IMR-90 (cell line): ENCODE results near the gene NDEL1. TPM values are rescaled to one million over a fixed set of nuclear protein-coding genes. Genes with fewer than 3 reads are reported as not detected.

Experiments
- ATAC-seq: fragments of 200-7000 bp; cut with Tn5 transposase; 2 replicates; pipeline ENCODE4 v1.9.1; 2020; ENCODE audit warnings: low read depth, mild to moderate bottlenecking, moderate library complexity
- BruUV-seq: library from RNA; stranded (reverse); fragments of 400-500 nt; replicated peaks from 2 replicates; lab custom pipeline; 2021; lab: Mats Ljungman, UMichigan
- CTCF ChIA-PET: fragments of 300-600 bp; formaldehyde crosslinking; extraction: SDS; loops from one replicate; lab custom pipeline; 2021; ENCODE audit warnings: antibody characterized with exemption; lab: Yijun Ruan, JAX
- POLR2A ChIA-PET: fragments of 300-600 bp; sonication (Branson Sonifier 250); formaldehyde crosslinking; loops from one replicate; lab custom pipeline; 2022; ENCODE audit warnings: antibody characterized with exemption; ENCODE audit not compliant: unreplicated experiment; lab: Charles Lee
- DNase-seq: peaks from one replicate; pipeline ENCODE4 v3.0.0; 2013
- H2AFZ ChIP-seq: replicated peaks from 2 replicates; pipeline ENCODE3; 2013; ENCODE audit warnings: low read length, mild to moderate bottlenecking; ENCODE audit not compliant: poor library complexity
- H2AK5ac ChIP-seq: 2 replicates; pipeline ENCODE4 v1.6.1; 2013; ENCODE audit warnings: low read depth, low read length, inconsistent platforms
- H2AK9ac ChIP-seq: replicated peaks from 2 replicates; pipeline ENCODE3; 2013; ENCODE audit warnings: mild to moderate bottlenecking, low read depth, low read length, moderate library complexity; ENCODE audit not compliant: poor library complexity
- H2BK120ac ChIP-seq: 2 replicates; pipeline ENCODE4 v1.6.1; 2013; ENCODE audit warnings: low read depth, low read length, inconsistent platforms
- H2BK15ac ChIP-seq: 3 replicates; pipeline ENCODE4 v1.6.1; 2013; ENCODE audit warnings: low read depth, low read length, inconsistent platforms
- H2BK20ac ChIP-seq: 2 replicates; pipeline ENCODE4 v1.6.1; 2013; ENCODE audit warnings: low read depth, mild to moderate bottlenecking, inconsistent platforms, low read length, moderate library complexity
- H2BK5ac ChIP-seq: 2 replicates; pipeline ENCODE4 v1.6.1; 2013; ENCODE audit warnings: mild to moderate bottlenecking, low read depth, low read length, inconsistent platforms; ENCODE audit not compliant: poor library complexity, severe bottlenecking
- H3K14ac ChIP-seq: replicated peaks from 2 replicates; pipeline ENCODE4 v1.6.1; 2013; ENCODE audit warnings: low read depth, low read length, inconsistent platforms
- H3K18ac ChIP-seq: 2 replicates; pipeline ENCODE4 v1.6.1; 2013; ENCODE audit warnings: low read depth, low read length, control low read depth
- H3K23ac ChIP-seq: 2 replicates; pipeline ENCODE4 v1.6.1; 2013; ENCODE audit warnings: low read depth, low read length, inconsistent platforms
- H3K27ac ChIP-seq: 2 replicates; pipeline ENCODE4 v1.5.1; 2013; ENCODE audit warnings: mild to moderate bottlenecking, control low read depth, low read length; ENCODE audit not compliant: insufficient read depth
- H3K27me3 ChIP-seq: 2 replicates; pipeline ENCODE4 v1.6.1; 2013; ENCODE audit warnings: low read length; ENCODE audit not compliant: control insufficient read depth, insufficient read depth
- H3K36me3 ChIP-seq: 2 replicates; pipeline ENCODE4 v1.6.1; 2013; ENCODE audit warnings: low read length, mixed read lengths; ENCODE audit not compliant: control insufficient read depth, insufficient read depth
- H3K4ac ChIP-seq: 2 replicates; pipeline ENCODE4 v1.6.1; 2013; ENCODE audit warnings: low read depth, low read length, inconsistent platforms
- H3K4me1 ChIP-seq: 2 replicates; pipeline ENCODE4 v1.6.1; 2013; ENCODE audit warnings: low read length, mixed read lengths; ENCODE audit not compliant: control insufficient read depth, insufficient read depth
- H3K4me2 ChIP-seq: 2 replicates; pipeline ENCODE4 v1.6.1; 2013; ENCODE audit warnings: low read depth, mild to moderate bottlenecking, control low read depth, low read length, moderate library complexity
- H3K4me3 ChIP-seq: 2 replicates; pipeline ENCODE4 v1.5.1; 2013; ENCODE audit warnings: low read depth, mild to moderate bottlenecking, control low read depth, low read length, moderate library complexity; ENCODE audit not compliant: insufficient read depth
- H3K56ac ChIP-seq: 2 replicates; pipeline ENCODE4 v1.6.1; 2013; ENCODE audit warnings: low read length, inconsistent platforms; ENCODE audit not compliant: insufficient read depth; ENCODE audit errors: extremely low read depth
- H3K79me1 ChIP-seq, 2 experiments: 2 replicates each; pipeline ENCODE4 v1.6.1; 2013; ENCODE audit warnings: low read length in 2 of 2, inconsistent platforms in 1 of 2, low read depth in 1 of 2
- H3K9ac ChIP-seq: 2 replicates; pipeline ENCODE4 v1.6.1; 2013; ENCODE audit warnings: low read depth, low read length, control low read depth
- H3K9me1 ChIP-seq: 2 replicates; pipeline ENCODE4 v1.6.1; 2013; ENCODE audit warnings: low read length, inconsistent platforms; ENCODE audit not compliant: insufficient read depth
- H3K9me3 ChIP-seq: 2 replicates; pipeline ENCODE4 v1.6.1; 2013; ENCODE audit warnings: low read length; ENCODE audit not compliant: control insufficient read depth, insufficient read depth
- H4K20me1 ChIP-seq: 2 replicates; pipeline ENCODE4 v1.6.1; 2013; ENCODE audit warnings: low read length, inconsistent platforms; ENCODE audit not compliant: insufficient read depth
- H4K5ac ChIP-seq: 2 replicates; pipeline ENCODE4 v1.6.1; 2013; ENCODE audit warnings: mild to moderate bottlenecking, low read depth, low read length, control low read depth
- H4K8ac ChIP-seq, 2 experiments: 2 replicates each; pipeline ENCODE4 v1.6.1; 2013; ENCODE audit warnings: low read depth in 2 of 2, low read length in 2 of 2, control low read depth in 1 of 2, inconsistent platforms in 1 of 2
- H4K91ac ChIP-seq: 2 replicates; pipeline ENCODE4 v1.6.1; 2013; ENCODE audit warnings: low read depth, low read length, inconsistent platforms; ENCODE audit not compliant: insufficient read depth
- CEBPB ChIP-seq: IDR thresholded peaks from 2 replicates; pipeline ENCODE4 v1.6.1; 2012; ENCODE audit warnings: low read depth, low read length, improper control_type of control experiment
- CHD1 ChIP-seq: IDR thresholded peaks from 2 replicates; pipeline ENCODE4 v1.6.1; 2012; ENCODE audit warnings: low read depth, low read length, improper control_type of control experiment
- CTCF ChIP-seq: conservative IDR thresholded peaks from 2 replicates; pipeline ENCODE4 v1.5.1; 2012; ENCODE audit warnings: mild to moderate bottlenecking, low read depth, low read length, improper control_type of control experiment
- ELK1 ChIP-seq: fragments of 150-350 bp; IDR thresholded peaks from 2 replicates; pipeline ENCODE4 v1.6.1; 2016; ENCODE audit warnings: low read depth, mild to moderate bottlenecking, low read length, moderate library complexity, borderline replicate concordance
- FOS ChIP-seq: fragments of 150-350 bp; IDR thresholded peaks from 2 replicates; pipeline ENCODE4 v1.6.1; 2016; ENCODE audit warnings: low read depth, low read length
- MAFK ChIP-seq: IDR thresholded peaks from 2 replicates; pipeline ENCODE4 v1.6.1; 2012; ENCODE audit warnings: low read depth, low read length, improper control_type of control experiment
- MAZ ChIP-seq: IDR thresholded peaks from 2 replicates; pipeline ENCODE4 v1.6.1; 2012; ENCODE audit warnings: low read depth, mild to moderate bottlenecking, low read length, improper control_type of control experiment, moderate library complexity, borderline replicate concordance
- MXI1 ChIP-seq: IDR thresholded peaks from 2 replicates; pipeline ENCODE4 v1.6.1; 2012; ENCODE audit warnings: low read depth, mild to moderate bottlenecking, low read length, moderate library complexity, borderline replicate concordance
- NFE2L2 ChIP-seq: fragments of 150-350 bp; IDR thresholded peaks from 2 replicates; pipeline ENCODE4 v1.6.1; 2016; ENCODE audit warnings: low read depth, mild to moderate bottlenecking, low read length
- POLR2A ChIP-seq: IDR thresholded peaks from 2 replicates; pipeline ENCODE4 v1.6.1; 2012; ENCODE audit warnings: mild to moderate bottlenecking, low read depth, low read length
- RAD21 ChIP-seq: IDR thresholded peaks from 2 replicates; pipeline ENCODE4 v1.6.1; 2012; ENCODE audit warnings: low read length, improper control_type of control experiment
- RCOR1 ChIP-seq: IDR thresholded peaks from 2 replicates; pipeline ENCODE4 v1.6.1; 2012; ENCODE audit warnings: mild to moderate bottlenecking, low read length, improper control_type of control experiment; ENCODE audit not compliant: insufficient replicate concordance
- RFX5 ChIP-seq: IDR thresholded peaks from 2 replicates; pipeline ENCODE4 v1.8.0; 2012; ENCODE audit warnings: low read depth, mild to moderate bottlenecking, low read length, moderate library complexity
- SMC3 ChIP-seq: fragments of 150-350 bp; IDR thresholded peaks from 2 replicates; pipeline ENCODE4 v1.6.1; 2016; ENCODE audit warnings: low read depth, mild to moderate bottlenecking, antibody characterized with exemption, low read length, moderate library complexity
- USF2 ChIP-seq: fragments of 150-350 bp; IDR thresholded peaks from 2 replicates; pipeline ENCODE4 v1.6.1; 2017; ENCODE audit warnings: mild to moderate bottlenecking, antibody characterized with exemption, low read length, low read depth
- WGBS, 2 experiments: methylation state at CpG; one replicate each; pipeline versions ENCODE4 v1.1.5 to v1.1.7; 2013; ENCODE audit warnings: missing lambda C conversion rate in 2 of 2; ENCODE audit not compliant: insufficient read length in 1 of 2; ENCODE audit errors: extremely low coverage in 2 of 2; 5-methylcytosine and 5-hydroxymethylcytosine counted together
- dilution Hi-C: fragments of 300-500 bp; cut with HindIII; formaldehyde crosslinking; loops from one replicate; pipeline ENCODE4 v1.14.3; 2018; ENCODE audit warnings: low sequenced_read_pairs; ENCODE audit not compliant: unreplicated experiment
- in situ Hi-C: fragments of 300-500 bp; cut with MboI; formaldehyde crosslinking; loops from 3 replicates; pipeline ENCODE4 v1.14.3; 2019; ENCODE audit warnings: low sequenced_read_pairs, inconsistent platforms, mixed read lengths
- intact Hi-C: fragments of 100-400 bp; cut with micrococcal nuclease; formaldehyde crosslinking; loops from 2 replicates; pipeline ENCODE4 v1.10.0; 2022
- polyA plus RNA-seq, 3 experiments: library from polyadenylated mRNA; depleted of rRNA; stranded (reverse); fragments of >200 nt; gene quantifications; 2 replicates each; pipeline ENCODE4 v1.2.3, GENCODE V29; 2012; ENCODE audit warnings: low replicate concordance in 1 of 3
- total RNA-seq: library from RNA; depleted of rRNA; stranded (reverse); fragments of >200 nt; gene quantifications from 2 replicates; pipeline ENCODE4 v1.2.3, GENCODE V29; 2012

NDEL1 gene
- total and polyA plus RNA-seq, 2 of the 4 experiments (the other 2 are of a cell fraction): 28.9 to 95.6 TPM

GRCh38 chr17:8393470-8394231 lies 42.0 kb upstream of the NDEL1 start:
- intact Hi-C loops: no loop called here
- Histone ChIP-seq H4K8ac (no peak overlapping the region), H3K9ac (no peak overlapping the region), H3K18ac (no peak overlapping the region), H3K79me1 (no peaks in the 10 kb centered on the region), H2BK120ac (no peak overlapping the region), H3K27me3 (peaks cover 25% of the 10 kb centered on the region), H2AK5ac (no peak overlapping the region; the same call in 1 of the 2 replicates), H3K4me1 (peaks cover 4% of the 10 kb centered on the region; the same call in 1 of the 2 replicates), H3K56ac (no peak overlapping the region), H3K4me3 (no peak overlapping the region), H3K9me1 (no peaks in the 10 kb centered on the region), H4K5ac (no peak overlapping the region), H2BK20ac (no peak overlapping the region), H3K9me3 (no peaks in the 10 kb centered on the region), H3K36me3 (no peaks in the 10 kb centered on the region), H2BK15ac (no peak overlapping the region), H3K14ac (no peak overlapping the region), H3K23ac (no peak overlapping the region), H3K4me2 (no peak overlapping the region), H3K4ac (no peak overlapping the region), H2AFZ (peak overlapping the region; percentile 9), H2AK9ac (no peak overlapping the region), H3K27ac (no peak overlapping the region), H4K91ac (no peak overlapping the region), H2BK5ac (no peak overlapping the region), H4K20me1 (no peaks in the 10 kb centered on the region)
- peak; percentile 25 for ATAC-seq
- POLR2A ChIA-PET: interaction anchor here (0.6 kb wide), 1 partner anchor 184 kb away, joined by 4 read pairs; no protein-coding TSS in a partner anchor
- dilution Hi-C loops: no loop called here
- no CpG with 5 or more reads among the region's 8 CpGs for WGBS, 2 experiments
- CTCF ChIA-PET: interaction anchor here (0.7 kb wide), 1 partner anchor 266 kb away, joined by 3 read pairs; no protein-coding TSS in a partner anchor
- no TSS peak for BruUV-seq
- in situ Hi-C loops: no loop called here
- DNase-seq: peak; percentile 21
- TF ChIP-seq MAFK (no peak), MXI1 (no peak), USF2 (no peak), ELK1 (no peak), SMC3 (no peak), CHD1 (no peak), CTCF (no peak), CEBPB (no peak), FOS (no peak), RFX5 (no peak), POLR2A (no peak), RAD21 (no peak), NFE2L2 (no peak), MAZ (no peak), RCOR1 (no peak)
